ENCODE data around the gene AP3B2.
A peak's percentile ranks its signal among the peaks of the same experiment; 100 is the strongest.
"Not testable (repeated sequence)": the region's sequence is repeated elsewhere in the genome, so short reads cannot be mapped to it uniquely, and the experiment has no call there.

The AP3B2 gene

GRCh38 chr15:82648257-82649103, 61.2 kb downstream of the AP3B2 start:
- DNase-seq, result peak; percentile 23

DNA sequence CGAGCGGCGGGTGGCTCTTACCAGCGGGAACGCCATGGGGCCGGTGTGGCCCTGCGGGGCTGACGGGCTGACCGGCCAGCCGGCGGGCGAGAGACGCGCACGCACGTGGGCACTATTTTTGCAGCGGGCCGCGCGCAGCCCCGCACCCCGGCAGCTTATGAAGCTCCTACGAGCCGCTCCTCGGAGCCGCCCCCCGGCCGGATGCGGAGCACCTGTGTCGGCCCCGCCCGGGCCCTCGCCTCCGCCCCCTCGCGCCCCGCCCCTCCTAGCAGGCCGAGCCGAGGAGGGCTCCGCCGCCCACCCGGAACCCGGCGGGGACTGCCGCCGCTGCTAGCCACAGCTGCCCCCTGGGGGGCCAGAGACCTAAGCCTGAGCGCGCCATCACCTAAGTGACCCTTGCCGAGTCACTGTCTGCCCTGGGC, 61.8 kb downstream of the AP3B2 start:
- no peak for DNase-seq

GRCh38 chr15:82647045-82647834, 62.4 kb downstream of the AP3B2 start, which contains the start of gene CPEB1:
Gene CPEB1, minus strand, starts transcription at chr15:82647363. Its CDS starts 18,904 bp downstream, at chr15:82628459.
- peak; percentile 83 for DNase-seq

- DNase-seq, result peak; percentile 63
Measured at GRCh38 chr15:82646250-82647044, 63.2 kb downstream of the AP3B2 start.

- not testable (repeated sequence) for DNase-seq
Measured at GRCh38 chr15:82644967-82645852, 64.5 kb downstream of the AP3B2 start.

- no peak for DNase-seq
Measured at GRCh38 chr15:82643992-82644391, 65.7 kb downstream of the AP3B2 start.

DNA sequence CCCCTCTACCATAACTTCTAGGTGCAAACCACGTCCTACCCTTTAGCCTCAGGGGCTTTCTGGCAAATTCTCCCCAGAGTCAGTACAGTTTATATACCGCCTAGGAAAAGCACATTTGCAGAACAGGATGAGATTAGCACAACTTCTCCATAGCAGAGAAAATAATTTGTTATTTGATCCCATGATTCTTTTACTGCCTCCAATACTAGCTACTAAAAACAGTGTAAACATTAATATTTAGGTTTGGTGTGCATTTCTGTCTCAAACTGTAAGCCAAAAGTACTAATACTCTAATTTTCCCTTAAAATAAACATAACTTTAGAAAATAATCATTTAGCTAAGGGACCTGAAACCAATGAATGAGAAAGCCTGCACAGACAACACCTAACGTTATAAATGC, 67.0 kb downstream of the AP3B2 start:
- DNase-seq, result no peak

GRCh38 chr15:82641129-82641798, 68.4 kb downstream of the AP3B2 start:
- DNase-seq, result no peak

GRCh38 chr15:82640672-82641071, 69.0 kb downstream of the AP3B2 start:
- DNase-seq, result no peak

- DNase-seq, result no peak
Measured at GRCh38 chr15:82635798-82636197, 73.9 kb downstream of the AP3B2 start.

GRCh38 chr15:82630033-82630432, 79.6 kb downstream of the AP3B2 start:
- no peak for DNase-seq

DNA sequence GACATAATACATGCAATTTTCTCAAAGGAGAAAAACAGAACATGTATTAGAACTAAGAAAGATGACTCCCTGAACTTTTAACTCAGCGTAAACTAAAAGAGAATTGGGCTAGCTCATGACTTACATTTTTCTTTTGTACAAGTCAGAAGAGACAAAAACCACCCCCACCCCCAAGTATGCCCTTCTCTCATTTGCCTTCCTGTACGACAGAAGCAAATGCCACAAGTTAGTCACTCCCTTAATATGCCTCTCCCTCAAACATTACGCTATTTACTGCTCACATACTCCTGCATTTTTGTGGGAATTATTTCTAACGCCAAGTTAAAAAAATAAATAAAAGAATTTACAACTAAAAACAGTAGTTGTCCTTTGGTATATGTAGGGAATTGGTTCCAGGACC, 84.5 kb downstream of the AP3B2 start:
- no peak for DNase-seq

DNA sequence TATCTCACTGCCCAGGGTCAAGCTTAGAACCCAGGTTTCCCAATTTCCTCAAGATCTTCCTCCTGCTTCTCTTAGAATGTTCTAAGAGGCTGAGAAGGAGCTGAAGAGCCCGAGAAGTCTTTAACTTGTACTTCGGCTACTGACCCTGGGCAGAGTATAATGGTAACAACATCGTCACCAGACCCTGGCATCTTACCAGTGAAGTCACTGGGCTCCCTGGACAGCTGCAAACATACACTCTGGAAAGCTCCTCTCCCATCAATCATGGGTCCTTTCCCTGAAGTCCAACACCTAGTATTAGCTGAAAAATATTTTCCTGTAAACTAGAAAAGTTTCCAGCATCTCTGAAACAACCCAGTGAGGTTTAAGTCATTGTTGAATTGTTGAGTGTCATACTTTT, 85.2 kb downstream of the AP3B2 start:
- no peak for DNase-seq

DNA sequence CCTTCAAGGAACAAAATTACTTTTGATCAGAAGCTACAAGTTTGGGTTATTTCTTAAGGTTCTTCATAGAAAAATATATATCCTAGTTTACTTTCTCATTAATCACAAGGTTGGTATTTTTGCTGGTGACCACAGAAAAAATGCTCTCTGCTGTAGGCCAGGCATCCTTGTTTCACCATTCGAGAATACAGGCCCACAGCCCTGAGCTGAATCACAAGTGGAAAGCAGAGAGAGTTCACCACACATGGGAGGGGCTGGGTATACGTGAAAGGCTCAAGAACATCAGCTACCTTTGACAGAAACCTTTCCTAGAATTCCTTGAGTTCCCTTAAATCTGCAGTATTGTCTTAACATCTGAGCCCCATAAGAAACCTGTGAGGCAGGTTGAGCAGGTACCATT, 85.7 kb downstream of the AP3B2 start:
- DNase-seq, result no peak

DNA sequence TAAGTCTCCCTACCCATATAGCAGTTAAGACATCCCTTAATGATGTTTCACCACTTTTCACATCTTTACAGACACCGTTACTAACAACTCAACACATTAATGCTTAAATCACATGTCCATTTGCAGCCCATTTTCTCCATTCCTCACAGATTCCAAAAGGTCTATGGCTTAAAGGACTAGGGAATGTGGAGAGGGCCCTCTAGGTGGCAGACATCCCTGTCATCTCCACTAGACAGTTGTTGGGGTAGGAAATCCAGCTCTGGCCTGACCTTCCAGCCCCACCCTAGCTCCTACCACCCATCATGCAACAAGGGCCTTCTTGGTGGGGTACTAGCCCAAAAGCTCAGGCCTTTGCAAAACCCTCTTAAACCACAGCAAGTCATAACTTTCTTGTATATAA, 87.7 kb downstream of the AP3B2 start:
- DNase-seq, result no peak

- no peak for DNase-seq
Measured at GRCh38 chr15:82613747-82614146, 95.9 kb downstream of the AP3B2 start.

DNA sequence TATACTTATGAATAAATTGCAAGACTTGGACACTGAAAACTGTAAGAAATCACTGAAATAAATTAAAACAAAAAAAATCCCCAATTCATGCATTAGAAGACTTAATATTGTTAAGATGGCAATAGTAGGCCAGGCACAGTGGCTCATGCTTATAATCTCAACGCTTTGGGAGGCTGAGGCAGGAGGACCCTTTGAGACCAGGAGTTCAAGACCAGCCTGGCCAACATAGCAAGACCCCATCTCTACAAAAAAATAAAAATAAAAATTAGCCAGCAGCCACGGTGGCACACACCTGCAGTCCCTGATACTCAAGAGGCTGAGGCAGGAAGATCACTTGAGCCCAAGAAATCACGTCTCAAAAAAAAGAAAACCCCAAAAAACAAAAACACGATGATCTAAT, 98.3 kb downstream of the AP3B2 start:
- DNase-seq, result no peak
